GM12875 (cell line): ENCODE data around the gene TUBA4B.
"Not testable (repeated sequence)": the region's sequence is repeated elsewhere in the genome, so short reads cannot be mapped to it uniquely, and the experiment has no call there.

ENCODE experiments used
- H3K4me3 ChIP-seq: one replicate; pipeline ENCODE4 v1.5.1; 2011; ENCODE audit warnings: low read depth, low read length, control low read depth
- TF ChIP-seq, protein P1 (sequence below): IDR thresholded peaks from 2 replicates; pipeline ENCODE4 v1.5.1; 2011; ENCODE audit warnings: low read depth, mild to moderate bottlenecking, control low read depth, inconsistent platforms, low read length, moderate library complexity, borderline replicate concordance; ENCODE audit not compliant: insufficient read depth

The TUBA4B gene

GRCh38 chr2:219250049-219250781 lies 2.8 kb upstream of the TUBA4B start:
- no peak overlapping the region for H3K4me3 ChIP-seq
- TF ChIP-seq, protein P1, sequence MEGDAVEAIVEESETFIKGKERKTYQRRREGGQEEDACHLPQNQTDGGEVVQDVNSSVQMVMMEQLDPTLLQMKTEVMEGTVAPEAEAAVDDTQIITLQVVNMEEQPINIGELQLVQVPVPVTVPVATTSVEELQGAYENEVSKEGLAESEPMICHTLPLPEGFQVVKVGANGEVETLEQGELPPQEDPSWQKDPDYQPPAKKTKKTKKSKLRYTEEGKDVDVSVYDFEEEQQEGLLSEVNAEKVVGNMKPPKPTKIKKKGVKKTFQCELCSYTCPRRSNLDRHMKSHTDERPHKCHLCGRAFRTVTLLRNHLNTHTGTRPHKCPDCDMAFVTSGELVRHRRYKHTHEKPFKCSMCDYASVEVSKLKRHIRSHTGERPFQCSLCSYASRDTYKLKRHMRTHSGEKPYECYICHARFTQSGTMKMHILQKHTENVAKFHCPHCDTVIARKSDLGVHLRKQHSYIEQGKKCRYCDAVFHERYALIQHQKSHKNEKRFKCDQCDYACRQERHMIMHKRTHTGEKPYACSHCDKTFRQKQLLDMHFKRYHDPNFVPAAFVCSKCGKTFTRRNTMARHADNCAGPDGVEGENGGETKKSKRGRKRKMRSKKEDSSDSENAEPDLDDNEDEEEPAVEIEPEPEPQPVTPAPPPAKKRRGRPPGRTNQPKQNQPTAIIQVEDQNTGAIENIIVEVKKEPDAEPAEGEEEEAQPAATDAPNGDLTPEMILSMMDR: no peak

GRCh38 chr2:219251656-219252055 lies 1.4 kb upstream of the TUBA4B start:
- no peak overlapping the region for H3K4me3 ChIP-seq
- TF ChIP-seq, protein P1: no peak

- TF ChIP-seq, protein P1: no peak
- H3K4me3 ChIP-seq: peak overlapping the region; percentile 73
These were observed 959 bp upstream of the TUBA4B start for GRCh38 chr2:219252084-219252483.

- H3K4me3 ChIP-seq: peak overlapping the region; percentile 73
- TF ChIP-seq, protein P1: no peak
These were observed 508 bp upstream of the TUBA4B start for GRCh38 chr2:219252570-219252899.

GRCh38 chr2:219253753-219254589 lies 928 bp downstream of the TUBA4B start, which contains the start of gene TUBA4A:
TUBA4A (minus strand) TSS chr2:219253918; CDS start chr2:219253858, 60 bp downstream.
- peak within 1 kb of the TSS; percentile 73 for H3K4me3 ChIP-seq
- TF ChIP-seq, protein P1: 0 out of 2 replicates have a peak, but pooled peaks have one; percentile 2

DNA sequence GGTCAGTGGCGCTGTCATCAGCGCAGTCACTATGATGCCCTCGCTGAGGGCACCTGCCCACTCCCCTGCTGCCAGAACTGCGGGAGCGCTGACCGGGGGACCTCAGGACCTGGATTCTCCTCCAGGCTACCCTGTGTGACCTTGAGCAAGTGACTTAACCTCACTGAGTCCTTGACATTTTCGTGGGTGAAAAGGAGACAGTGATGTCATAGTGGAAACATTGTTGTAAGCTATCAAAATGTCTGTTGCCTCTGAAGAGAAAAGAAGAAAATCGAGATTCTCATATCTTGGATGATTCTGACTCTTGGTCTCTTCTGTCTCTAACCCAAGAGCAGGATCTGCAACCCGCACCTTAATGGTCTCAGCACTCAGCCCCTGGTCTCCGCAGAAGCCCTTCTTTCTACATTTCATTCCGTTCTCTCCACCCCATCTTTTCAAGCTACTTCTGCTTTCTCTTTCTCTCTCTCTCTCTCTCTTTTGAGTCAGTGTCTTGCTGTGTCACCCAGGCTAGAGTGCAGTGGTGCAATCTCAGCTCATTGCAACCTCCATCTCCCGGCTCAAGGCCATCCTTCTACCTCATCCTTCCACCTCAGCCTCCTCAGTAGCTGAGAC lies 1.7 kb downstream of the TUBA4B start:
- TF ChIP-seq, protein P1: no peak
- H3K4me3 ChIP-seq: peak overlapping the region; percentile 73

DNA sequence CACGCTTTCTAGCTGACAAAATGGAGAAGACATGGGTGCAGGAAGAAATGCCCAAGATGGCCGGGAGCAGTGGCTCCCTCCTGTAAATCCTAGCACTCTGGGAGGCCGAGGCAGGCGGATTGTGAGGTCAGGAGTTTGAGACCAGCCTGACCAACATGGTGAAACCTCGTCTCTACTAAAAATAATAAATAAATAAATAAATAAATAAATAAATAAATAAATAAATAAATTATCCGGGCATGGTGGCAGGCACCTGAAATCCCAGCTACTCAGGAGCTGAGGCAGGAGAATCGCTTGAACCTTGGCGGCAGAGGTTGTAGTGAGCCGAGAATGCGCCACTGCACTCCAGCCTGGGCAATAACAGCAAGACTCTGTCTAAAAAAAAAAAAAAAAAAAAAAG lies 5.9 kb downstream of the TUBA4B start:
- H3K4me3 ChIP-seq: not testable (repeated sequence)
